Left lung (tissue), 10 donors: Measurements from ENCODE around the gene NUDT3. TPM values are rescaled to one million over a fixed set of nuclear protein-coding genes. Genes with fewer than 3 reads are reported as not detected.

Source experiments
- ATAC-seq: fragments of 200-7000 bp; cut with Tn5 transposase; one replicate; pipeline ENCODE4 v1.9.1; 2020; ENCODE audit warnings: moderate library complexity
- DNase-seq, 4 donors: peaks; one replicate each; pipeline ENCODE4 v3.0.0-alpha.2; 2013 to 2020
- H3K27ac ChIP-seq, 2 donors: fragments of 200-600 bp; sonication (generic) in 1 of 2; one replicate each; pipeline versions ENCODE4 v1.5.0 to v1.8.0; 2020 to 2021
- H3K27me3 ChIP-seq, 2 donors: fragments of 200-600 bp; sonication (generic) in 1 of 2; one replicate each; pipeline versions ENCODE4 v1.5.0 to v1.8.0; 2020 to 2021
- H3K36me3 ChIP-seq, 2 donors: fragments of 200-600 bp; sonication (generic) in 1 of 2; one replicate each; pipeline versions ENCODE4 v1.5.0 to v1.8.0; 2020 to 2021
- H3K4me1 ChIP-seq, 2 donors: fragments of 200-600 bp; one replicate each; pipeline ENCODE4 v1.8.0; 2021
- H3K4me3 ChIP-seq, 2 donors: fragments of 200-600 bp; sonication (generic) in 1 of 2; one replicate each; pipeline versions ENCODE4 v1.5.0 to v1.8.0; 2020 to 2021; ENCODE audit warnings: mild to moderate bottlenecking in 1 of 2
- H3K9me3 ChIP-seq, 2 donors: fragments of 200-600 bp; sonication (generic) in 1 of 2; one replicate each; pipeline versions ENCODE4 v1.5.0 to v1.8.0; 2020 to 2021
- CTCF ChIP-seq, 2 donors: fragments of 200-600 bp; sonication (generic) in 1 of 2; IDR thresholded peaks; one replicate each; pipeline versions ENCODE4 v1.5.0 to v1.8.0; 2021; ENCODE audit warnings: antibody characterized with exemption in 2 of 2
- intact Hi-C, 2 donors: fragments of 100-400 bp; cut with DNase I; formaldehyde crosslinking; loops; one replicate each; pipeline versions ENCODE4 v1.11.2 to v1.14.2; 2022
- polyA plus RNA-seq, 6 donors: library from polyadenylated mRNA; unstranded; fragments of 120-200 nt; gene quantifications; one replicate each; pipeline ENCODE4 v1.2.1, GENCODE V29; 2013; ENCODE audit not compliant: insufficient read length in 6 of 6
- total RNA-seq, 2 donors: library from RNA; stranded (reverse); fragmentation: NEBNext Ultra II Directional; extraction: Animal tissue kit (Norgen Biotek cat#: 25700); gene quantifications; one replicate each; pipeline ENCODE4 v1.2.1, GENCODE V29; 2021
- donor health status: DM: no; HTN: yes; CAD: no.
- donor health status: DM: no; HTN: no; CAD: no.

Gene NUDT3
- total and polyA plus RNA-seq, 8 donors = 10.5 to 27.9 (median 14.9) TPM

- peaks cover 31 to 86% of the 10 kb centered on the region in 2 donors for H3K4me1 ChIP-seq
- intact Hi-C loops = no loop called here
- H3K4me3 ChIP-seq = no peak overlapping the region
- DNase-seq (no peak), ATAC-seq (peak; percentile 89)
- peak overlapping the region in 1 of 2 donors; percentile 20 for H3K27ac ChIP-seq
- no peaks in the 10 kb centered on the region for H3K27me3 ChIP-seq
- no peaks in the 10 kb centered on the region for H3K9me3 ChIP-seq
- peaks cover 0 to 3% of the 10 kb centered on the region in 2 donors for H3K36me3 ChIP-seq
- no peak for TF ChIP-seq CTCF (IDR thresholded peaks at IDR 0.05)
These were observed 50.9 kb downstream of the NUDT3 start for GRCh38 chr6:34341481-34341971.

- Histone ChIP-seq H3K27ac (peak overlapping the region in 1 of 2 donors; percentile 20), H3K4me1 (peaks cover 31 to 87% of the 10 kb centered on the region in 2 donors), H3K9me3 (no peaks in the 10 kb centered on the region), H3K27me3 (no peaks in the 10 kb centered on the region), H3K36me3 (peaks cover 0 to 3% of the 10 kb centered on the region in 2 donors), H3K4me3 (no peak overlapping the region)
- DNase-seq (no peak), ATAC-seq (no peak)
- intact Hi-C loops = no loop called here
- TF ChIP-seq CTCF (IDR thresholded peaks at IDR 0.05) = no peak
These were observed 51.5 kb downstream of the NUDT3 start for GRCh38 chr6:34340906-34341480.

GRCh38 chr6:34340394-34340793 is 52.1 kb downstream of the NUDT3 start:
- ATAC-seq (no peak), DNase-seq (no peak)
- no peak overlapping the region for H3K4me3 ChIP-seq
- intact Hi-C loops = no loop called here
- no peak overlapping the region for H3K27ac ChIP-seq
- H3K9me3 ChIP-seq = no peaks in the 10 kb centered on the region
- peaks cover 31 to 83% of the 10 kb centered on the region in 2 donors for H3K4me1 ChIP-seq
- H3K36me3 ChIP-seq = peaks cover 0 to 3% of the 10 kb centered on the region in 2 donors
- no peaks in the 10 kb centered on the region for H3K27me3 ChIP-seq
- TF ChIP-seq CTCF (IDR thresholded peaks at IDR 0.05) = no peak

DNA sequence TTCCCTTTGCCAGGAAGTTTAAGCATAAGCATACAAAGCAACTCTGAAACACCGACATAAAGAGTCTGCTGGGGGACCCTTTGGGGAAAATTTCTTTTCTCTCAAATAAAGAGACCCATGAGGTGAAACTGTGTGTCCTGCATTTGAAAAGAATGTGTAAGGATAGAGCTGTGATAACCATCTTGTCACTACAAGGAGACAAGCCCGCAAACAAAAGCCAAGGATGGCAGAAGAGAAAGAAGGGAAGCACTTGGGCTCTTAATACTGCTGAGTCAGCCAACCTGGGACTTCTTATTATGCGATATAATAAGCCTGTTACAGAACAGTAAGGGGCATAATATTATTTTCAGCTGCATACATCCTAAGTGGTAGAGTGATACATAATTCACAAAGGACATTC is 52.5 kb downstream of the NUDT3 start:
- Histone ChIP-seq H3K4me3 (no peak overlapping the region), H3K27me3 (no peaks in the 10 kb centered on the region), H3K27ac (no peak overlapping the region), H3K36me3 (peaks cover 0 to 3% of the 10 kb centered on the region in 2 donors), H3K4me1 (peaks cover 31 to 81% of the 10 kb centered on the region in 2 donors), H3K9me3 (no peaks in the 10 kb centered on the region)
- DNase-seq (no peak), ATAC-seq (no peak)
- intact Hi-C loops = no loop called here
- no peak for TF ChIP-seq CTCF (IDR thresholded peaks at IDR 0.05)

DNA sequence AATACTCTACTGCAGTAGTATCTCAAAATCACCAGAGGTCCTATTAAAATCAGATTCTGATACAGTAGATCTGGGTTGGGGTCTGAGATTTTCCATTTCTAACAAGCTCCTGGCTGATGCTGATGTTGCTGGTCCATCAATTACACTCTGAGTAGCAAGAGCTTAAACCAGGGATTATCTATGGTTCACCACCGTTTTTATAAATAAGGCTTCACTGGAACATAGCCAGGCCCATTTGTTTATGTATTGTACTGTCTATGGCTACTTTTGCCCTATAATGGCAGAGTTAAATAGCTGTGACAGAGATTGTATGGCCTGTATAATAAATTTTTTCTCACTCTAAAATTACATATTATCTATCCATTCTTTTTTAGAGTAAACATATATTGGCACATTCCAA is 53.0 kb downstream of the NUDT3 start:
- Histone ChIP-seq H3K4me3 (no peak overlapping the region), H3K36me3 (peaks cover 0 to 3% of the 10 kb centered on the region in 2 donors), H3K4me1 (peaks cover 31 to 75% of the 10 kb centered on the region in 2 donors), H3K27ac (no peak overlapping the region), H3K27me3 (no peaks in the 10 kb centered on the region), H3K9me3 (no peaks in the 10 kb centered on the region)
- no peak for TF ChIP-seq CTCF (IDR thresholded peaks at IDR 0.05)
- intact Hi-C loops = no loop called here
- DNase-seq (no peak), ATAC-seq (no peak)
